SIG-M5 treated with dmso at 0.1 percent for 504 hours (cell line): Measurements from ENCODE around the gene KPNA6.
A peak's percentile ranks its signal among the peaks of the same experiment; 100 is the strongest.

Experiments
- DNase-seq: peaks from one replicate; lab custom pipeline; 2025; ENCODE audit not compliant: unreplicated experiment; lab: John Stamatoyannopoulos, UW

KPNA6 gene

GRCh38 chr1:32215629-32216480 is 108.0 kb downstream of the KPNA6 start:
- peak; percentile 48 for DNase-seq

GRCh38 chr1:32216566-32216965 is 108.7 kb downstream of the KPNA6 start:
- DNase-seq: no peak

DNA sequence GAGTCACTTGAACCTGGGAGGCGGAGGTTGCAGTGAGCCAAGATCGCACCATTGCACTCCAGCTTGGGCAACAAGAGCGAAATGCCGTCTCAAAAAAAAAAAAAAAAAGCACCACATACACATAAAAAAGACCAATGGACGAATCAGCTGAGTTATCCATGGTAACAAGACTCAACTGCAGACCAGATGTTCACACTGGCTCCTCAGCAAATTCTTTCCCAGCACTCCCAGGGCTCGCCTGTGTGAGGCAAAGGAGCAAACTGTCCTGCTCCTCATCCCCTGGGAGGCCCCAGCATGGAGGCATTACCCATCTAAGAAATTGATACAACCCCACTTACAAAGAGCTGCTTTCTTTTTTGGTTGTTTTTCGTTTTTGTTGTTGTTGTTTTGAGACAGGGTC is 111.2 kb downstream of the KPNA6 start:
- no peak for DNase-seq

GRCh38 chr1:32220746-32221580 is 113.1 kb downstream of the KPNA6 start:
- DNase-seq: no peak

DNA sequence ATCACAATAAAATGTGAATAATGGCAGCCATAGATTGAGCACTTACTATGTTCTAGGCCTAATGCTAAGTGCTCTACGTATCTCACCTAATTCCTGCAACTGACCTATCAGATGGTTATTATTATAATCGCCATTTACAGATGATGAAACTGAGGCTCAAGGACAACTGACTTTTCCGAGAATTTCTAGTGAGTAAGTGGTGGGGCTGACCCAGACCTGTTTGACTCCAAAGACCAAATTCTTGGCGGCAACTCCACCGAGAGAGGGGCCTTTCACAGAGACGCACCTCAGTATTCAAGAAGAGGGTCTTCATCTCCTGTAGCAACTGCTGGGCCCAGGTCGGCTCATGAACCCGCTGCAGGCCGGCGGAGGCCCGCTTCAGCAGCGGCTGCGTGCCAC is 113.7 kb downstream of the KPNA6 start:
- DNase-seq: no peak

DNA sequence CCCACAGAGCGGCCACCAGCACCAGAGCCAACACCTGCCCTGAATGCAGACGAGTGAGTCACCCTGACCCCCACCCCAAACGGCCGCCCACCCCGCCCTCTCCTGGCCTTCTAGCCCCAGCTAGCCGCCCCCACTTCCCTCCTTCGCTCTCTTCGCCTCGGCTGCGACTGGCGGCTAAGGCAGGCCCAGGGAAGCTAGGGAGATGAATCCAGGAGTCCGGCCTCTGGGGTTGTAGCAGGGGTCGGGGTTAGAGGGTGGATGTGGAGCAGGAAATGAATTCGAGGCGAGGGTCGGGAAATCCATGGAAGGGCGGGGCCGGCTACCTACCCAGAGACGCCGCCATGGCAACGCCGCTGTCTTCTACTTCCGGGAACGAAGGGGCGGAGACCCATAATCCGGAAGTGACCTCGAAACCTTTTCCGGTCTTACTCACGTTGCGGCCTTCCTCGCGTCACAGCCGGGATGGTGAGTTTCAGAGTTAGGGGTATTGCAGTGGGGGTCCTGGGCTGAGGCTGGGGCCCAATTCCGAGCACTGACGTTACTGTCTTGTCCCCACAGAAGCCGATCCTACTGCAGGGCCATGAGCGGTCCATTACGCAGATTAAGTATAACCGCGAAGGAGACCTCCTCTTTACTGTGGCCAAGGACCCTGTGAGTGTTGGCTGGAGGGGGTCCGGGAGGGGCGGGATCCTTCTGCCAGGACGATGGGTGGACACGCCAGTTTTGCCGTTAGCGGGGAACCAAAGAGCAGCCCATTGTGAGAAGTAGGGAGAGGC is 114.3 kb downstream of the KPNA6 start, which contains the start of the genes EIF3I and TMEM234:
TSS of gene EIF3I (plus strand) at position 428 of the 776 bp plus-strand sequence. CDS start at position 463, 35 bp downstream.
TSS of gene TMEM234 (minus strand) at position 374 of the 776 bp plus-strand sequence. CDS start at position 343, 31 bp downstream.
- DNase-seq: peak; percentile 87

GRCh38 chr1:32223683-32224082 is 115.8 kb downstream of the KPNA6 start:
- DNase-seq: no peak

DNA sequence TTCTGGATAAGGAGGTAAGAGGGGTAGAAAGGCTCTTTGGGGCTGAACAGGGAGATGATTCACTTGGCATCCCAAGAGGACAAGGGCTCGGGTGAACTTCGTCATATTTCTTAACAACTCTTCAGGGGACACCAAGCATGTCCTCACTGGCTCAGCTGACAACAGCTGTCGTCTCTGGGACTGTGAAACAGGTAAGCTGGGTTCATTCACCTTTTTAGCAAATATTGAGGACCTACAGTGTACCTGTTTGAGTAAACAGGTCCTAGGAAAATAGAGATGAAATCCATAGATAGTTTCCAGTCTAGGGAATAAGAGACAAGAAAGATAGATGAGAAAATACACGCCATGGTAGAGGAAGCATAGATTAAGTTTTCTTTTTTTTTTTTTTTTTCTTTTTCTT is 116.4 kb downstream of the KPNA6 start:
- no peak for DNase-seq
